Liver (tissue), 9 donors: ENCODE measurements around the gene BID. TPM values are rescaled to one million over a fixed set of nuclear protein-coding genes. Genes with fewer than 3 reads are reported as not detected.

Experiments
- DNase-seq: peaks from one replicate; pipeline ENCODE4 v3.0.0-alpha.2; 2017; ENCODE audit warnings: low spot score
- H3K27ac ChIP-seq, 2 donors: one replicate each; pipeline ENCODE4 v1.7.0; 2013; ENCODE audit warnings: inconsistent platforms in 2 of 2, low read length in 2 of 2, control low read depth in 1 of 2, low read depth in 1 of 2, mild to moderate bottlenecking in 1 of 2
- H3K27me3 ChIP-seq, 4 donors: one replicate each; pipeline versions ENCODE4 v1.6.1 to v1.7.0; 2013; ENCODE audit warnings: low read length in 3 of 4, inconsistent platforms in 1 of 4, mild to moderate bottlenecking in 1 of 4, moderate library complexity in 1 of 4; ENCODE audit not compliant: control insufficient read depth in 4 of 4, insufficient read depth in 4 of 4
- H3K36me3 ChIP-seq, 4 donors: one replicate each; pipeline versions ENCODE4 v1.6.1 to v1.7.0; 2013; ENCODE audit warnings: low read length in 3 of 4, mild to moderate bottlenecking in 3 of 4, low read depth in 1 of 4, moderate library complexity in 1 of 4; ENCODE audit not compliant: control insufficient read depth in 4 of 4, insufficient read depth in 3 of 4
- H3K4me1 ChIP-seq, 4 donors: one replicate each; pipeline versions ENCODE4 v1.6.1 to v1.7.0; 2013; ENCODE audit warnings: low read length in 3 of 4, mild to moderate bottlenecking in 3 of 4, moderate library complexity in 1 of 4; ENCODE audit not compliant: control insufficient read depth in 4 of 4, insufficient read depth in 4 of 4
- H3K4me3 ChIP-seq, 3 donors: one replicate each; pipeline versions ENCODE4 v1.6.1 to v1.7.0; 2013; ENCODE audit warnings: low read length in 3 of 3, control low read depth in 1 of 3, low read depth in 1 of 3, mild to moderate bottlenecking in 1 of 3
- H3K9ac ChIP-seq, 2 donors: one replicate each; pipeline ENCODE4 v1.7.0; 2013; ENCODE audit warnings: low read length in 2 of 2, mild to moderate bottlenecking in 2 of 2, moderate library complexity in 2 of 2, control low read depth in 1 of 2, low read depth in 1 of 2
- H3K9me3 ChIP-seq, 4 donors: one replicate each; pipeline versions ENCODE4 v1.6.1 to v1.7.0; 2013; ENCODE audit warnings: low read length in 3 of 4; ENCODE audit not compliant: control insufficient read depth in 4 of 4
- CTCF ChIP-seq: fragments of 150-350 bp; IDR thresholded peaks from 2 replicates; pipeline ENCODE4 v1.5.1; 2017; ENCODE audit warnings: improper control_type of control experiment, low read depth, low read length; ENCODE audit not compliant: missing input control
- EGR1 ChIP-seq, 2 donors: IDR thresholded peaks; 2 replicates each; pipeline ENCODE4 v1.6.1; 2016 to 2018; ENCODE audit warnings: antibody characterized with exemption in 2 of 2, low read depth in 2 of 2
- FOXA1 ChIP-seq: IDR thresholded peaks from 2 replicates; pipeline ENCODE4 v1.6.1; 2016; ENCODE audit warnings: antibody characterized with exemption
- FOXA2 ChIP-seq: IDR thresholded peaks from 2 replicates; pipeline ENCODE4 v1.6.1; 2016; ENCODE audit warnings: antibody characterized with exemption
- GABPA ChIP-seq, 2 donors: IDR thresholded peaks in 1 of 2; conservative IDR thresholded peaks in 1 of 2; 2 replicates each; pipeline ENCODE4 v1.6.1; 2016; ENCODE audit warnings: antibody characterized with exemption in 2 of 2, mild to moderate bottlenecking in 1 of 2, moderate library complexity in 1 of 2
- HNF4A ChIP-seq, 2 donors: conservative IDR thresholded peaks; 2 replicates each; pipeline ENCODE4 v1.6.1; 2016; ENCODE audit warnings: antibody characterized with exemption in 2 of 2, mild to moderate bottlenecking in 2 of 2
- HNF4G ChIP-seq: IDR thresholded peaks from 2 replicates; pipeline ENCODE4 v1.6.1; 2016; ENCODE audit warnings: antibody characterized with exemption
- JUND ChIP-seq, 2 donors: IDR thresholded peaks; 2 replicates each; pipeline ENCODE4 v1.6.1; 2016; ENCODE audit warnings: antibody characterized with exemption in 2 of 2
- NR2F2 ChIP-seq: IDR thresholded peaks from 2 replicates; pipeline ENCODE4 v1.6.1; 2016; ENCODE audit warnings: antibody characterized with exemption
- RAD21 ChIP-seq, 2 donors: IDR thresholded peaks; 2 replicates each; pipeline ENCODE4 v1.6.1; 2016; ENCODE audit warnings: antibody characterized with exemption in 2 of 2, mild to moderate bottlenecking in 2 of 2
- REST ChIP-seq: IDR thresholded peaks from 2 replicates; pipeline ENCODE4 v1.6.1; 2016; ENCODE audit warnings: antibody characterized with exemption, mild to moderate bottlenecking
- RXRA ChIP-seq, 2 donors: IDR thresholded peaks; 2 replicates each; pipeline ENCODE4 v1.6.1; 2017 to 2018; ENCODE audit warnings: antibody characterized with exemption in 2 of 2, mild to moderate bottlenecking in 1 of 2
- SP1 ChIP-seq: IDR thresholded peaks from 2 replicates; pipeline ENCODE4 v1.6.1; 2018; ENCODE audit warnings: antibody characterized with exemption, mild to moderate bottlenecking
- TAF1 ChIP-seq: conservative IDR thresholded peaks from 2 replicates; pipeline ENCODE4 v1.6.1; 2016; ENCODE audit warnings: antibody characterized with exemption, mild to moderate bottlenecking
- YY1 ChIP-seq: IDR thresholded peaks from 2 replicates; pipeline ENCODE4 v1.6.1; 2016; ENCODE audit warnings: antibody characterized with exemption, mild to moderate bottlenecking
- WGBS: extraction: QIAGEN DNeasy Blood & Tissue Kit; methylation state at CpG from one replicate; pipeline ENCODE4 v1.1.7; 2013; 5-methylcytosine and 5-hydroxymethylcytosine counted together
- polyA plus RNA-seq, 2 donors: library from polyadenylated mRNA; stranded (reverse) in 1 of 2; unstranded in 1 of 2; fragments of 200-250 nt in 1 of 2; fragments of >200 nt in 1 of 2; fragmentation: Nextera tagmentation in 1 of 2; extraction: Ambion mirVana in 1 of 2; gene quantifications; one replicate each; pipeline versions ENCODE4 v1.2.1 to v1.2.3, GENCODE V29; 2013 to 2015
- total RNA-seq, 2 donors: library from RNA; depleted of rRNA; stranded (reverse); fragments of >200 nt; gene quantifications; one replicate each; pipeline ENCODE4 v1.2.3, GENCODE V29; 2014
- TF ChIP-seq, protein P1 (sequence below): IDR thresholded peaks from 2 replicates; pipeline ENCODE4 v1.6.1; 2016; ENCODE audit warnings: antibody characterized with exemption
- TF ChIP-seq, protein P2 (sequence below): IDR thresholded peaks from 2 replicates; pipeline ENCODE4 v1.6.1; 2016; ENCODE audit warnings: antibody characterized with exemption
- TF ChIP-seq, protein P3 (sequence below): IDR thresholded peaks from 2 replicates; pipeline ENCODE4 v1.6.1; 2016; ENCODE audit warnings: antibody characterized with exemption
- donor health status: healthy.
- donor health status: healthy.
- donor health status: healthy.
- donor health status: healthy.
- donor health status: healthy.

Gene BID
- total and polyA plus RNA-seq, 4 donors, result 28.7 to 66.9 (median 52.6) TPM

DNA sequence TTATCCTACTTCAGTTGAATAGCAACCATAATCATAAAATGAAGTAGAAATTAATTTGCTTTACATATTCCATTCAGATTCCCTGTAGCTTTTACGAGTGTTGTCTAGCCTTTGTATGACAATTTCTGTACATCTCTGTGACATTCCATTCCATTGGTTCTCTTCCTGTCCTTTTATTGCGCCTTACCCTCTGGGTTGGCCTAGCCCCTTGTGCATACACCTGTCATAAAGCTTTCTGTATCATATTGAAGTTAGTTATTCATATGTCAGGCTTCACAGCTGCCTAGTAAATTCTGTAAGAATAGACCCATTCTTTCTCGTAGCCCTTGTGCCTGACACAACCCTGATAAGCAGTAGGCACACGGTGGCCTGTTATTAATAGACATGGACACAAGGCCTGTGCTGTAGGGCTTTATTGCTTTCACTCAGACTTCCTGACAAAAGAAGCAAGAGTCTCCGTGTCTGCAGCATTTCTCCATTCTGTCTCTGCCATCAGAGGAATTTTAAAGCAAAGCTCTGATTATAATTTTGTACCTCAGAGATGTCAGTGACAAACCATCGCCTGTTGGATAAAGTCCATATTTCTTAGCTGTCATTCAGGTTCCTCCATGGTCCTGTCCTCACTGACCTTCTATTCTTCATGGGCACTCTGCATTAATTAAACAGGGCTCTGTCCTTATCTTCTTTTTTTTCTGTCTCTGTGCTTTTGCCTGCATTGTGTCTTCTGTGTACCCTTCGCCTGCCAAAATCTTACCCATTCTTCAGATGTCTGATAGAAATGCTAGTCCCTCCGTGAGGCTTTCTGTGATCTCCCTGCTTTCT lies 49.4 kb downstream of the BID start:
- H3K9ac ChIP-seq, result no peak overlapping the region
- 82% methylated on average over 8 of the region's 8 CpGs for WGBS
- no peak for DNase-seq
- H3K36me3 ChIP-seq, result peaks cover 4 to 20% (median 14%) of the 10 kb centered on the region in 4 donors
- H3K4me1 ChIP-seq, result no peaks in the 10 kb centered on the region
- TF ChIP-seq CTCF (no peak), EGR1 (IDR thresholded peaks at IDR 0.05; ENCODE audit: low read depth in 2 of 2) (no peak), FOXA1 (no peak), SP1 (no peak), RAD21 (IDR thresholded peaks at IDR 0.05) (no peak), GABPA (IDR thresholded peaks at IDR 0.05 in 1 of 2, conservative IDR thresholded peaks at IDR 0.05 in 1 of 2) (no peak), JUND (IDR thresholded peaks at IDR 0.05) (no peak), RXRA (IDR thresholded peaks at IDR 0.05) (no peak), HNF4G (no peak), FOXA2 (no peak), HNF4A (conservative IDR thresholded peaks at IDR 0.05) (no peak), NR2F2 (no peak), REST (no peak), YY1 (no peak), TAF1 (no peak)
- TF ChIP-seq, protein P1, sequence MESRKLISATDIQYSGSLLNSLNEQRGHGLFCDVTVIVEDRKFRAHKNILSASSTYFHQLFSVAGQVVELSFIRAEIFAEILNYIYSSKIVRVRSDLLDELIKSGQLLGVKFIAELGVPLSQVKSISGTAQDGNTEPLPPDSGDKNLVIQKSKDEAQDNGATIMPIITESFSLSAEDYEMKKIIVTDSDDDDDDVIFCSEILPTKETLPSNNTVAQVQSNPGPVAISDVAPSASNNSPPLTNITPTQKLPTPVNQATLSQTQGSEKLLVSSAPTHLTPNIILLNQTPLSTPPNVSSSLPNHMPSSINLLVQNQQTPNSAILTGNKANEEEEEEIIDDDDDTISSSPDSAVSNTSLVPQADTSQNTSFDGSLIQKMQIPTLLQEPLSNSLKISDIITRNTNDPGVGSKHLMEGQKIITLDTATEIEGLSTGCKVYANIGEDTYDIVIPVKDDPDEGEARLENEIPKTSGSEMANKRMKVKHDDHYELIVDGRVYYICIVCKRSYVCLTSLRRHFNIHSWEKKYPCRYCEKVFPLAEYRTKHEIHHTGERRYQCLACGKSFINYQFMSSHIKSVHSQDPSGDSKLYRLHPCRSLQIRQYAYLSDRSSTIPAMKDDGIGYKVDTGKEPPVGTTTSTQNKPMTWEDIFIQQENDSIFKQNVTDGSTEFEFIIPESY, result no peak
- TF ChIP-seq, protein P2, sequence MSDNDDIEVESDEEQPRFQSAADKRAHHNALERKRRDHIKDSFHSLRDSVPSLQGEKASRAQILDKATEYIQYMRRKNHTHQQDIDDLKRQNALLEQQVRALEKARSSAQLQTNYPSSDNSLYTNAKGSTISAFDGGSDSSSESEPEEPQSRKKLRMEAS, result no peak
- TF ChIP-seq, protein P3, sequence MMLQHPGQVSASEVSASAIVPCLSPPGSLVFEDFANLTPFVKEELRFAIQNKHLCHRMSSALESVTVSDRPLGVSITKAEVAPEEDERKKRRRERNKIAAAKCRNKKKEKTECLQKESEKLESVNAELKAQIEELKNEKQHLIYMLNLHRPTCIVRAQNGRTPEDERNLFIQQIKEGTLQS, result no peak
- H3K27me3 ChIP-seq, result no peaks in the 10 kb centered on the region
- H3K9me3 ChIP-seq, result no peaks in the 10 kb centered on the region
- H3K27ac ChIP-seq, result no peak overlapping the region
- no peak overlapping the region for H3K4me3 ChIP-seq
